ENCODE results near the gene DPP9.

DNA sequence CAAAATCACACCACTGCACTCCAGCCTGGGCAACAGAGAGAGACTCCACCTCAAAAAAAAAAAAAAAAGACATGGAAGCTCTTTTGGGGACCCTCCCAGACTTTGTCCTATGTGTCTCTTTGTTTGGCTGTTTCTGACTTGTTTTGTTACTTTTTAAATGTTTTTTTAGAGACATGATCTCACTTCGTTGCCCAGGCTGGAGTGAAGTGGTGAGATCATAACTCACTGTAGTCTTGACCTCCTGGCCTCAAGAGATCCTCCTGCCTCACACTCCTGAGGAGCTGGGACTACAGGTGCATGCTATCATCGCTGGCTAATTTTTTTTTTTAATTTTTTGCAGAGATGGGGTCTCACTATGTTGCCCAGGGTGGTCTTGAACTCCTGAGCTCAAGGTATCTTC is 16.4 kb upstream of the DPP9 start:
- TF ChIP-seq CTCF (IDR thresholded peaks at IDR 0.05) (no peak), ZFX (IDR thresholded peaks at IDR 0.05; ENCODE audit: borderline replicate concordance) (no peak)
